LNCAP (cell line): Measurements from ENCODE around the gene DCHS1.

Experiments
- CTCF ChIP-seq: fragments of 450-650 bp; IDR thresholded peaks from 2 replicates; pipeline ENCODE4 v1.5.1; 2017; ENCODE audit warnings: mild to moderate bottlenecking

Gene DCHS1

GRCh38 chr11:6628526-6628925 is 27.1 kb downstream of the DCHS1 start:
- no peak for TF ChIP-seq CTCF

GRCh38 chr11:6627762-6628241 is 27.8 kb downstream of the DCHS1 start:
- no peak for TF ChIP-seq CTCF

GRCh38 chr11:6626971-6627761 is 28.4 kb downstream of the DCHS1 start:
- TF ChIP-seq CTCF, result no peak

GRCh38 chr11:6625832-6626420 is 29.7 kb downstream of the DCHS1 start:
- no peak for TF ChIP-seq CTCF

- TF ChIP-seq CTCF, result no peak
These were observed 30.3 kb downstream of the DCHS1 start for GRCh38 chr11:6625156-6625831.

- TF ChIP-seq CTCF, result no peak
These were observed 31.9 kb downstream of the DCHS1 start for GRCh38 chr11:6623391-6624363.
